ENCODE results near the gene MSH2.
"Not testable (repeated sequence)": the region's sequence is repeated elsewhere in the genome, so short reads cannot be mapped to it uniquely, and the experiment has no call there.

Gene MSH2

GRCh38 chr2:47402805-47403608 lies at the start of gene MSH2:
TSS of gene MSH2 (plus strand) at chr2:47403156. CDS start at chr2:47403192, 36 bp downstream.
- DNase-seq (ENCODE audit: low read depth): peak; percentile 87

GRCh38 chr2:47354013-47354847 lies 48.7 kb upstream of the MSH2 start:
- DNase-seq (ENCODE audit: low read depth): no peak

- DNase-seq (ENCODE audit: low read depth): no peak
Measured at GRCh38 chr2:47354848-47355204, 48.1 kb upstream of the MSH2 start.

- DNase-seq (ENCODE audit: low read depth): no peak
Measured at GRCh38 chr2:47357483-47357882, 45.5 kb upstream of the MSH2 start.

GRCh38 chr2:47359375-47359868 lies 43.5 kb upstream of the MSH2 start:
- DNase-seq (ENCODE audit: low read depth): no peak

GRCh38 chr2:47360283-47360682 lies 42.7 kb upstream of the MSH2 start:
- DNase-seq (ENCODE audit: low read depth): no peak

GRCh38 chr2:47360927-47361326 lies 42.0 kb upstream of the MSH2 start:
- no peak for DNase-seq (ENCODE audit: low read depth)

GRCh38 chr2:47361505-47362229 lies 41.3 kb upstream of the MSH2 start:
- DNase-seq (ENCODE audit: low read depth): not testable (repeated sequence)

GRCh38 chr2:47373747-47374146 lies 29.2 kb upstream of the MSH2 start:
- no peak for DNase-seq (ENCODE audit: low read depth)

GRCh38 chr2:47375307-47375706 lies 27.6 kb upstream of the MSH2 start:
- DNase-seq (ENCODE audit: low read depth): no peak

- DNase-seq (ENCODE audit: low read depth): no peak
Measured at GRCh38 chr2:47379384-47379783, 23.6 kb upstream of the MSH2 start.

- DNase-seq (ENCODE audit: low read depth): no peak
Measured at GRCh38 chr2:47381408-47381807, 21.5 kb upstream of the MSH2 start.

- no peak for DNase-seq (ENCODE audit: low read depth)
Measured at GRCh38 chr2:47386551-47386950, 16.4 kb upstream of the MSH2 start.

GRCh38 chr2:47388888-47389287 lies 14.1 kb upstream of the MSH2 start:
- no peak for DNase-seq (ENCODE audit: low read depth)

GRCh38 chr2:47389692-47390091 lies 13.3 kb upstream of the MSH2 start:
- DNase-seq (ENCODE audit: low read depth): no peak

- DNase-seq (ENCODE audit: low read depth): no peak
Measured at GRCh38 chr2:47401789-47402554, 984 bp upstream of the MSH2 start.

- no peak for DNase-seq (ENCODE audit: low read depth)
Measured at GRCh38 chr2:47402555-47402804, 476 bp upstream of the MSH2 start.

- DNase-seq (ENCODE audit: low read depth): no peak
Measured at GRCh38 chr2:47403609-47404193, 745 bp downstream of the MSH2 start.

GRCh38 chr2:47404356-47404755 lies 1.4 kb downstream of the MSH2 start:
- no peak for DNase-seq (ENCODE audit: low read depth)

- no peak for DNase-seq (ENCODE audit: low read depth)
Measured at GRCh38 chr2:47405757-47406156, 2.8 kb downstream of the MSH2 start.

GRCh38 chr2:47406649-47407330 lies 3.8 kb downstream of the MSH2 start:
- DNase-seq (ENCODE audit: low read depth): not testable (repeated sequence)
